Fibroblast of peridontal ligament (primary cell): ENCODE data around the gene MAP4K3.

Experiments used
- DNase-seq: peaks from one replicate; pipeline ENCODE4 v3.0.0-alpha.2; 2010; ENCODE audit errors: extremely low read depth

Gene MAP4K3

GRCh38 chr2:39243469-39244123, 193.5 kb downstream of the MAP4K3 start, which contains the start of gene CDKL4:
CDKL4 (minus strand) TSS chr2:39243970.
- no peak for DNase-seq

GRCh38 chr2:39241588-39241987, 195.5 kb downstream of the MAP4K3 start:
- DNase-seq, result no peak

GRCh38 chr2:39240758-39241157, 196.3 kb downstream of the MAP4K3 start:
- DNase-seq, result no peak

GRCh38 chr2:39234754-39235153, 202.3 kb downstream of the MAP4K3 start:
- DNase-seq, result no peak

GRCh38 chr2:39232141-39232540, 204.9 kb downstream of the MAP4K3 start:
- DNase-seq, result no peak

- DNase-seq, result no peak
Observed at GRCh38 chr2:39228413-39229209, 208.5 kb downstream of the MAP4K3 start.

- peak; percentile 76 for DNase-seq
Observed at GRCh38 chr2:39227628-39228412, 209.3 kb downstream of the MAP4K3 start.

GRCh38 chr2:39225567-39225966, 211.5 kb downstream of the MAP4K3 start:
- no peak for DNase-seq

GRCh38 chr2:39223909-39224308, 213.2 kb downstream of the MAP4K3 start:
- DNase-seq, result no peak

- DNase-seq, result no peak
Observed at GRCh38 chr2:39221459-39221858, 215.6 kb downstream of the MAP4K3 start.

GRCh38 chr2:39220136-39220535, 216.9 kb downstream of the MAP4K3 start:
- DNase-seq, result no peak

- no peak for DNase-seq
Observed at GRCh38 chr2:39218391-39218790, 218.7 kb downstream of the MAP4K3 start.

GRCh38 chr2:39217192-39217550, 219.9 kb downstream of the MAP4K3 start:
- no peak for DNase-seq

GRCh38 chr2:39216346-39217191, 220.5 kb downstream of the MAP4K3 start:
- DNase-seq, result no peak

GRCh38 chr2:39215545-39215944, 221.5 kb downstream of the MAP4K3 start:
- DNase-seq, result no peak

- no peak for DNase-seq
Observed at GRCh38 chr2:39213015-39213414, 224.1 kb downstream of the MAP4K3 start.

- DNase-seq, result no peak
Observed at GRCh38 chr2:39210846-39211245, 226.2 kb downstream of the MAP4K3 start.

GRCh38 chr2:39203382-39203781, 233.7 kb downstream of the MAP4K3 start:
- DNase-seq, result peak; percentile 17

GRCh38 chr2:39202639-39203369, 234.3 kb downstream of the MAP4K3 start:
- DNase-seq, result peak; percentile 12
